HG03196 (cell line): ENCODE measurements around the gene U2AF1.
"Not testable (repeated sequence)": the region's sequence is repeated elsewhere in the genome, so short reads cannot be mapped to it uniquely, and the experiment has no call there.

Source experiments
- ATAC-seq: cut with Tn5 transposase; IDR thresholded peaks from one replicate; pipeline ENCODE4 v1.9.1; 2021; ENCODE audit not compliant: unreplicated experiment

U2AF1 gene

DNA sequence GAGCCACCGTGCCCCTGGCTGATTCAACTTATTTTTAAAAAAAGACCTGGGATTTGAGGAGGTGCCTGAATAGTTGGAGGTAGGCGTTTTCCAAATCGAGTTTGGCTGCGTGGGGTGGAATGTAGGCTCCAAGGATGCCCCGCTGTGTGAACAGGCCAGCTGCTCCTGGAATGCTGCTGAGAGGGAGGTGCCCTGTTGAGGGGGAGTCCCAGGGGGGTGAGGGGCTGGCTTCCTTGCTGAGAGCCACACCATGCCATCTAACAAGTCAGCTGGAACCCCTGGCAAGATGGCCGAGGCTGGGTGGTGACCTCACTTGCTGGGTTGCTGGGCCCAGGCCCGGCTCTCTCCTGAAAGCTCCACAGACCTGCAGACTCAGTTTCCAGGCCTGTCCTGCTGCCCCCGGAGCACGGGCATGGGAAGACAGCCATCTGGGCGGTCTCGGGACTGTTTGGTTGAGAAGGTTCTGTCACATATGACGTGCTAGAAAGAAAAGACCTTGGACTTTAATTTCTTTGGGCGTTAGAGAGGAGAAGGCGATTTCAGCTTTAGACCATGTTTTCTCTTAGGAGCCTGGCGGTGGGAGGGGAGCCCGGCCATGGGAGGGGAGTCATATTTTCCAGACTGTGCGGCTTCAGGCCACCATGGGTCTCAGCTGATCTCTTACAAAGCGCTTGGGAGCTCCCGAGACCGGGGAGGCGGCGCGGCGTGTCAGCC lies 24.6 kb downstream of the U2AF1 start:
- not testable (repeated sequence) for ATAC-seq

DNA sequence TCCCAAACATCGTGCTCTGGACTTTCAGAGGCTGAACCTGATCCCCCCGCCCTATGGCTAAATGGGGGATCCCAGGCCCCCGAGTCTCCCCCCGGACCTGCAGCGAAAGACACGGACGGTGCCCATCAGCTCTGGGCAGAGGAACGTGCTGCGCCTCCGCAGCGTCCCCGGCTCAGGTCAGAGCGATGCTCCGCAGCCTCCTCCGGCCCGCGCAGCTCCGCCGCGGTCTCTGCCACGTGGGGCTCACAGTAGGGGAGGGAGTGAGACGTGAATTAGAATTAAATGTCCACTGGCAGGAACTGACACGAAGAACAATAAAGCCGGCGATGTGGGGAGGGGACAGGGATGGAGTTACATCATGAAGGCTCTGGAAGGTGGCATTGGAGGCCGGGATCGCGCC lies 30.7 kb downstream of the U2AF1 start:
- ATAC-seq = not testable (repeated sequence)

GRCh38 chr21:43076023-43076637 lies 31.2 kb downstream of the U2AF1 start:
- ATAC-seq = not testable (repeated sequence)

- not testable (repeated sequence) for ATAC-seq
Observed at GRCh38 chr21:43075170-43076022, 32.0 kb downstream of the U2AF1 start, which contains the start of gene CBS. TSS of gene CBS (minus strand) at chr21:43075835. CDS start at chr21:43072193, 3,642 bp downstream.

GRCh38 chr21:43074401-43075169 lies 32.8 kb downstream of the U2AF1 start:
- not testable (repeated sequence) for ATAC-seq

- ATAC-seq = not testable (repeated sequence)
Observed at GRCh38 chr21:43072742-43073141, 34.6 kb downstream of the U2AF1 start.

DNA sequence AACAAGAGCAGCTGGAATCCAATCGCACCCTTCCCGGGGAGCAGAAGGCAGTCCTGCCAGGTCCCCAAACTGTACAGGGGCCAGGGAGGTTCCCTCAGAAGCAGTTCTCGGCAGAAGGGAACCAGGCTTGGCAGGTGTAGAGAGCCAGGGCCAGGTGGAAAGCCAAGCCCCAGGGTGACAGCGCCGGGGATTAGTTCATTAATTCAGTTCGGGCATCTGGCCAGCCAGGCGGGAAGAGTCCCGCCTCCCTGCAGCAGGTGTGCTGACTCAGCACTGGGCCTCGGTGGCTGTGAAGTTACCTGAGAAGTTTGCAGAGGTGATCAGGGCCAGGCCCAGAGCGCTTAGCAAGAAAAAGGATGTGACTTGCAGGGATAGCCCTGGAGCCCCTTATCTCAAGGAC lies 37.7 kb downstream of the U2AF1 start:
- ATAC-seq = not testable (repeated sequence)

GRCh38 chr21:43068065-43068464 lies 39.3 kb downstream of the U2AF1 start:
- ATAC-seq = not testable (repeated sequence)

GRCh38 chr21:43066690-43067089 lies 40.7 kb downstream of the U2AF1 start:
- ATAC-seq = not testable (repeated sequence)

DNA sequence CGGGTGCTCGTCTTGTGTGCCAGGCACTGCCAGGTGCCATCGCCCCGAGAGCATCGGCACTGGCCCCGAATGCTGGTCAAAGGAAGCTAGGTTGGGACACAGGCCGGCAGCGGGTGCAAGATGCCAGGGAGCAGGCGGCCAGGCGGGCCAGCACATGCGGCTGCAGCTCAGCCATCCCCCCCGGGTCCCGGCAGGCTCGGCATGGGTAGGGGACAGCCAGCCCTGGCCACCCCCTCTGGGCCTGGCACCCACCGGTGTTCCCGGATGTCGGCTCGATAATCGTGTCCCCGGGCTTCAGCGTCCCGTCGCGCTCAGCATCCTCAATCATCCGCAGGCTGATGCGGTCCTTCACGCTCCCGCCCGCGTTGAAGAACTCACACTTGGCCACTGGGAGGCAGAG lies 41.4 kb downstream of the U2AF1 start:
- ATAC-seq = not testable (repeated sequence)

GRCh38 chr21:43064265-43064917 lies 43.0 kb downstream of the U2AF1 start:
- ATAC-seq = not testable (repeated sequence)

DNA sequence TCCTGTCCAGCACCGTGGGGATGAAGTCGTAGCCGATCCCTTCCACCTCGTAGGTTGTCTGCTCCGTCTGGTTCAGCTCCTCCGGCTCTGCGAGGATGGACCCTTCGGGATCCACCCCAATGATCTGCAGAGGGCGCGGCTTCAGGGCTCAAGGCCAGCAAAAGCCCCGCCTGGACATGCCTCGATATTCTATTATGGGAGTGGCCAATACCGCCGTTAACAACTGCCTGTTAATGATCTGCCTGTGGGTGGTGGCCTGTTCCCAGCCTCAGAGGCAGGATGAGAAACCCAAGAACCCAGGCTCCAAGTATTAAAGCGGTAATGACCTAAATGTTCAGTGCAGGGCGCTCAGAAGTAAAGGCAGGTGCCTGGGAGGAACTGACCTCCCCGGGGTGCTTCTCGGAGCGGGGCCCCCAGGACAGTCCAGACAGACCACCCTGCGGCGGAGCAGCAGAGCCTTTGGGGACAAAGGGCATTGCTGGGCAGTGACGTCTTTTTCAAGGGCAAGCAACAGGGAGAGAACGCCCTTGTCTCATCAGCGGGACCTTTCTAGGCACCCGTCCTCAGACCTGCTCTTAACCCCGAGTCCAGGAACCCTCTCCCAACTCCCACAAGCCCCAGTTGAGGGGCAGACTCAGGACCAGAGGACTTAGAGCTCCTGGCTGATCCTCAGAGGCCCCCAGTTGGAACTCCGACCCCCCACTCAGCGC lies 44.3 kb downstream of the U2AF1 start:
- ATAC-seq = not testable (repeated sequence)

GRCh38 chr21:43053112-43053511 lies 54.3 kb downstream of the U2AF1 start:
- ATAC-seq = not testable (repeated sequence)

- ATAC-seq = not testable (repeated sequence)
Observed at GRCh38 chr21:43045876-43046821, 61.2 kb downstream of the U2AF1 start.

- not testable (repeated sequence) for ATAC-seq
Observed at GRCh38 chr21:43045165-43045875, 62.0 kb downstream of the U2AF1 start.

DNA sequence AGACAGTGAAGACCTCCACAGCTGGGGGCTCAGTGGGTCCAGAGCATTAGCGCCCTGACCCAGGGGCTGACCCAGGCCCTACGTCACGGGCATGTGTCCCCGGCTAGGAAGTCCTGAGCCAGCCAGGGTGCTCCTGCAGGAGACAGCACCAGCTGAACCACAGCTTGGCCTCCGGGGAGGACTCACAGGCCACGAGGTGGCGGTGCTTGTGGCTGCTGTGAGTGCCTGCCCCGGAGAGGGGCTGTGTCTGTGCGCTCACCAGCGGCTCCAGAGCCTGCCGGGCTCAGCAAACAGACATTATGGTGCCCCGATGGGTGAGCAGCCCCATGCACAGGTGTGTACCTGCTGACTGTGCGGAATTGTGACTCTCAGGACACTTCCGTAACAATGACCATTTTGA lies 62.8 kb downstream of the U2AF1 start:
- not testable (repeated sequence) for ATAC-seq

DNA sequence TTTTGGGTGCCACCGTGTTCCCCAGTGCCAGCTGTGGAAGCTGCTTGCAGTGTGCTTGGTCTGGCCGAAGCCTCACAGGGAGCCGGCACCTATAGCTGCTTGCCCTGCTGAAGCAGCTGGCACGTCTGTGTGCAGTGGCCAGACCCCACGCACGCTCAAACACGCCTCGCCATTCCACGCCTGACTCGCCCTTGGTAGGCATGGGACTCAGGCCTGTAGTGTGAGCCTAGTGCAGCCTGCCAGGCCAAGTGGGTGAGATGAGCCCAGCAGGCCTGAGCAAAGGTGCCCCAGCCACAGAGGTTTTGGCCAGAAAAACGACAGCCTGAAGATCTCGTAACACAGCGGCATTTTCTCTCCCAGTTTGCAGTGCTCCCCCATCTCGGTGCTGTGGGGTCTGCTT lies 64.1 kb downstream of the U2AF1 start:
- not testable (repeated sequence) for ATAC-seq
